ENCODE measurements around the gene GOSR2.
"Not testable (repeated sequence)": the region's sequence is repeated elsewhere in the genome, so short reads cannot be mapped to it uniquely, and the experiment has no call there.

Gene GOSR2

DNA sequence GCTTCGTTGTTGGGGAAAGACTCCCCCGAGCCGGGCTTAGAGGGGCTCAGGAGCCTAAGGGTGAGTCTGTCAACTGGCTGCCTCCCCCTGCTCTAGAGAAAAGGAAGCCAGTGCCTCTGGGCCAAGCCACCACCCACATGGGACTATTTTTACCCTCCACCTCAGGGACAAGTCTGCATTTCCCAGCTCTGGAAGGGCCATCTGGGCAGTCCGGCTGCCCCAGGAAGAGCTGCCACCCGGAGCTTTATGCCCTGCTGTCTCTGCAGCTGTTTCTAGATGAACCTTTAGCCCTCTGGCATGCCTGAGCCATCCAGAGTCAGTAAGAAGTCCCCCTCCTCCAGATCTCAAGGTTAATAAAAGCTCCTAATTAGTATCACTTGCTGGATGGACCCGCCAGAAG lies 61.4 kb downstream of the GOSR2 start:
- no peak for DNase-seq (ENCODE audit: low read depth)
- H3K4me3 ChIP-seq (ENCODE audit: low read depth, low read length) = no peak overlapping the region
- TF ChIP-seq, protein P1, sequence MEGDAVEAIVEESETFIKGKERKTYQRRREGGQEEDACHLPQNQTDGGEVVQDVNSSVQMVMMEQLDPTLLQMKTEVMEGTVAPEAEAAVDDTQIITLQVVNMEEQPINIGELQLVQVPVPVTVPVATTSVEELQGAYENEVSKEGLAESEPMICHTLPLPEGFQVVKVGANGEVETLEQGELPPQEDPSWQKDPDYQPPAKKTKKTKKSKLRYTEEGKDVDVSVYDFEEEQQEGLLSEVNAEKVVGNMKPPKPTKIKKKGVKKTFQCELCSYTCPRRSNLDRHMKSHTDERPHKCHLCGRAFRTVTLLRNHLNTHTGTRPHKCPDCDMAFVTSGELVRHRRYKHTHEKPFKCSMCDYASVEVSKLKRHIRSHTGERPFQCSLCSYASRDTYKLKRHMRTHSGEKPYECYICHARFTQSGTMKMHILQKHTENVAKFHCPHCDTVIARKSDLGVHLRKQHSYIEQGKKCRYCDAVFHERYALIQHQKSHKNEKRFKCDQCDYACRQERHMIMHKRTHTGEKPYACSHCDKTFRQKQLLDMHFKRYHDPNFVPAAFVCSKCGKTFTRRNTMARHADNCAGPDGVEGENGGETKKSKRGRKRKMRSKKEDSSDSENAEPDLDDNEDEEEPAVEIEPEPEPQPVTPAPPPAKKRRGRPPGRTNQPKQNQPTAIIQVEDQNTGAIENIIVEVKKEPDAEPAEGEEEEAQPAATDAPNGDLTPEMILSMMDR (IDR thresholded peaks at IDR 0.05; ENCODE audit: insufficient read depth, low read depth, low read length, missing control alignments) = no peak

DNA sequence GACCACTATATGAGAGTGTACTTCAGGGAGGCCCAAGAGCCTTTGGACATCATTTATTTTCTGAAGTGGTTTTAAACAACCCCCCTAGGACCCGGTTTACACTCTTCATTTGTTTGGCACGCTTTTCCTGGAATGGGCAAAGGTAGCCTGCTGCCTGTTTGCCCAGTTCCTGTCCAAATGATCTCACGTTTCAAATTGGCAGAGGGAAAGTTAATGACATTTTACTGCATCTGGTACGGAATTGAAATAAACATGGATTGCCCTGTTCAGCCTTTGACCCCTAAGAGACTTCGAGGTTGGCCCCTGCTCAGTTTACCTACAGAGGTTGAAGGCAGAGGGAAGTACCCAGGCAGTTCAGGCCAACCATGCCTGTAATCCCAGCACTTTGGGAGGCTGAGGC lies 61.9 kb downstream of the GOSR2 start:
- no peak for DNase-seq (ENCODE audit: low read depth)
- no peak overlapping the region for H3K4me3 ChIP-seq (ENCODE audit: low read depth, low read length)
- TF ChIP-seq, protein P1 (IDR thresholded peaks at IDR 0.05; ENCODE audit: insufficient read depth, low read depth, low read length, missing control alignments) = no peak

DNA sequence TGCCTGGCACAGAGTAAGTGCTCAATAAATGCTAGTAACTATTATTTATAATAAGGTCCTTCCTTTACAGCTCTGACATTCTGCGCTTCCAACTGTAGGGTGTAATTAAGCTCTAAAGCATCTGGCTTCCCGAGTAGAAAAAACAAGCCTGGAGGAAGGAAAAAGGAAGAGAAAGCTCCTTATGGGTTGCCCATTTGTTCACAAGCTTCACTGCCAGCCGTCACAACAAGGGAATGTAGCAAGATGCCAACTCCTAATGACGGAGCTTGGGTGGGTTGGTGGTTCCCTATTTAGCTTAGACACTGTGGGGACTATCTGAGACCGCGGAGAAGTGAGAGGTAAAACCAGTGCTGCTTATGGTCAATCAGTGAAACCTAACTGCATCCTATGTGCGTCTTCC lies 63.4 kb downstream of the GOSR2 start:
- TF ChIP-seq, protein P1 (IDR thresholded peaks at IDR 0.05; ENCODE audit: insufficient read depth, low read depth, low read length, missing control alignments) = no peak

DNA sequence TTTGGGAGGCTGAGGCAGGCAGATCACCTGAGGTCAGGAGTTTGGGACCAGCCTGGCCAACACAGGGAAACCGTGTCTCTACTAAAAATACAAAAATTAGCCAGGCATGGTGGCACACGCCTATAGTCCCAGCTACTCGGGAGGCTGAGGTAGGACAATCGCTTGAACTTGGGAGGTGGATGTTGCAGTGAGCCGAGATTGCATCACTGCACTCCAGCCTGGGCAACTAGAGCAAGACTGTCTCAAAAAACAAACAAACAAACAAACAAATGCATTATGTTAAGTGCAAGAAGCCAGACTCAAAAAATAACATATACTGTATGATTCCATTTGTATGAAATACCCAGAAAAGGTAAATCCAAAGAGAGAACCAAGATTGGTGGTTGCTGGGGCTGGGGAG lies 65.0 kb downstream of the GOSR2 start:
- H3K4me3 ChIP-seq (ENCODE audit: low read depth, low read length); DNase-seq (ENCODE audit: low read depth): not testable (repeated sequence)

More for the DNA sequence above, 63.4 kb downstream of the GOSR2 start:
- no peak overlapping the region for H3K4me3 ChIP-seq (ENCODE audit: low read depth, low read length)
- no peak for DNase-seq (ENCODE audit: low read depth)

DNA sequence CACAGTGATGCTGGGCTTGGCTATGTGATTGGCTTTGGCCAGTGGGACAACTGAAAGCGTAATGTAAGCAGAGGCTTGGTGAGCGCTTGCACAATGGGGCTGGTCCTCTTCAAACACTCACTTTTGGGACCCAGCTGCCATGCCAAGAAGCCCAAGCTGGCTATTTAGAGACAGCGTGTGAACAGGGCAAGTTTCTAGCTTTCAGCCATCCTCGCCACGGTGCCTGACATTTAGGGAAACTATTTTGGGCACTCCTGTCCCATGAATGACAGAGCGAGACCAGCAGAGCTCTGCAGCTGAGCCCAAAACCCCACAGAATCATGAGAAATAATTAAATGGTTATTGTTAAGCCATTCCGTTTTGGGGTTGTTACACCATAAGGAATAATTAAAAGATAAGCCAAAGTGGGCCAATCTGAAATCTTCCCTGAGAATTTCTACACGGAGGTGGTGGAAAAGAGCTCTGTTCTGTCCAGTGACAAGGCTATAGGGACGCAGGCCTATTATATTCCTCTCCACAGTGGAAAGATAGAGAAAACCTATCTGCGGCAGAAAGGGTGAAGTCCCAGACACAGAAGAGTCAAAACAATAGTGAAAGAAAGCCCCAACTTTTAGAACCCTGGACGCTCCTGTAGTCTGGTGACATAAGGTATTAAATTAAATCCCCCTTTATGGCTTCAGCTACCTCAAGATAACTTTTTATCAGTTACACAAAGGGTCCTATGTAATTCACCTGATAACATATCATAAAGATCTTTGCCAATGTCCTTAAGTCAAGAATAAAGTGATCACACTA lies 66.9 kb downstream of the GOSR2 start:
- H3K4me3 ChIP-seq (ENCODE audit: low read depth, low read length) = no peak overlapping the region
- no peak for DNase-seq (ENCODE audit: low read depth)
- TF ChIP-seq, protein P1 (IDR thresholded peaks at IDR 0.05; ENCODE audit: insufficient read depth, low read depth, low read length, missing control alignments) = no peak

DNA sequence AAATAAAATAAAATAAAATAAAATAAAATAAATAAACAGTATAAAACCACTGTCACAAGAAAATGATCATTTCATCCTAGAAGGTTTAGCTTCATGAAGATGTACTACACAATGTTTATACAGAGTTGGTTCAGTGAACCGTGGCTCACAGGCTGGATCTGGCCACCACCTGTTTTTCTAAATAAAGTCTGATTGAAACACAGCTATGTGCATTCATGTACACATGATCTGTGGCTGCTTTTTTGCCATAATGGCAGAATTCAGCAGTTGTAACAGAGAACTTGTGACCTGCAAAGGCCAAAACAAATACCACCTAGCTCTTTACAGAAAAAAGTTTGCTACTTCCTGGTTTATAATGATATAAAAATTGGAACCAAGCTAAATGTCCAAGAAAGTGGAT lies 68.7 kb downstream of the GOSR2 start:
- no peak for DNase-seq (ENCODE audit: low read depth)
- H3K4me3 ChIP-seq (ENCODE audit: low read depth, low read length) = no peak overlapping the region
- TF ChIP-seq, protein P1 (IDR thresholded peaks at IDR 0.05; ENCODE audit: insufficient read depth, low read depth, low read length, missing control alignments) = no peak

Measured in GM12865 (cell line).